Immature natural killer cell (primary cell): ENCODE measurements around the gene BNC2. TPM values are rescaled to one million over a fixed set of nuclear protein-coding genes. Genes with fewer than 3 reads are reported as not detected.
"Not testable (repeated sequence)": the region's sequence is repeated elsewhere in the genome, so short reads cannot be mapped to it uniquely, and the experiment has no call there.

Experiments
- DNase-seq, 3 donors: peaks; one replicate each; pipeline ENCODE4 v3.0.0; 2022; ENCODE audit warnings: mixed read lengths in 1 of 3
- H3K27ac Mint-ChIP-seq, 6 donors: one replicate each; pipeline ENCODE4 v1.8.0; 2020; ENCODE audit warnings: mixed read lengths in 6 of 6, mild to moderate bottlenecking in 5 of 6, inconsistent platforms in 4 of 6, moderate library complexity in 3 of 6
- H3K27me3 Mint-ChIP-seq, 3 donors: one replicate each; pipeline ENCODE4 v1.8.0; 2020 to 2021; ENCODE audit warnings: low read depth in 3 of 3, mild to moderate bottlenecking in 3 of 3, mixed read lengths in 3 of 3, moderate library complexity in 3 of 3, inconsistent platforms in 1 of 3
- H3K36me3 Mint-ChIP-seq, 3 donors: one replicate each; pipeline ENCODE4 v1.8.0; 2020; ENCODE audit warnings: mixed read lengths in 3 of 3, inconsistent platforms in 2 of 3, mild to moderate bottlenecking in 2 of 3
- H3K4me1 Mint-ChIP-seq, 2 donors: one replicate each; pipeline ENCODE4 v1.8.0; 2020; ENCODE audit warnings: inconsistent platforms in 2 of 2, mild to moderate bottlenecking in 2 of 2, mixed read lengths in 2 of 2, moderate library complexity in 1 of 2
- H3K4me3 Mint-ChIP-seq, 5 donors: one replicate each; pipeline ENCODE4 v1.8.0; 2020; ENCODE audit warnings: mild to moderate bottlenecking in 5 of 5, mixed read lengths in 5 of 5, inconsistent platforms in 3 of 5, moderate library complexity in 3 of 5
- H3K9me3 Mint-ChIP-seq, 6 donors: one replicate each; pipeline ENCODE4 v1.8.0; 2020; ENCODE audit warnings: mild to moderate bottlenecking in 6 of 6, mixed read lengths in 6 of 6, inconsistent platforms in 4 of 6, moderate library complexity in 3 of 6
- polyA plus RNA-seq, 3 donors: library from polyadenylated mRNA; unstranded; fragments of 300-500 nt; fragmentation: Illumina TruSeq; gene quantifications; one replicate each; pipeline ENCODE4 v1.2.3, GENCODE V29; 2021

BNC2 gene
- polyA plus RNA-seq, 3 donors from 2014 or later, result 6.5 to 11.0 (median 7.7) TPM

- Mint-ChIP-seq H3K4me3 (peak overlapping the region; percentile 26 to 55 (median 31)), H3K27me3 (peaks cover 9 to 11% (median 10%) of the 10 kb centered on the region in 3 donors), H3K36me3 (peaks cover 0 to 5% (median 0%) of the 10 kb centered on the region in 3 donors), H3K27ac (peak overlapping the region in 3 of 6 donors; percentile 64 to 90 (median 81)), H3K9me3 (peaks cover 0 to 2% (median 0%) of the 10 kb centered on the region in 6 donors), H3K4me1 (peaks cover 74 to 82% of the 10 kb centered on the region in 2 donors)
- no peak for DNase-seq
These were observed 13.1 kb upstream of the BNC2 start for GRCh38 chr9:16883586-16883985.

- H3K9me3 Mint-ChIP-seq, H3K36me3 Mint-ChIP-seq, H3K27ac Mint-ChIP-seq, H3K4me3 Mint-ChIP-seq, DNase-seq: not testable (repeated sequence)
- Mint-ChIP-seq H3K27me3 (peaks cover 9 to 11% (median 10%) of the 10 kb centered on the region in 3 donors), H3K4me1 (peaks cover 72 to 79% of the 10 kb centered on the region in 2 donors)
These were observed 12.0 kb upstream of the BNC2 start for GRCh38 chr9:16882440-16882839.

- no peaks in the 10 kb centered on the region for H3K36me3 Mint-ChIP-seq
- DNase-seq, result peak; percentile 17 to 33 (median 24)
- peaks cover 0 to 6% (median 2%) of the 10 kb centered on the region in 3 donors for H3K27me3 Mint-ChIP-seq
- H3K27ac Mint-ChIP-seq, result peak overlapping the region in 2 of 6 donors; percentile 20 to 42
- H3K4me1 Mint-ChIP-seq, result peaks cover 45 to 52% of the 10 kb centered on the region in 2 donors
- H3K4me3 Mint-ChIP-seq, result peak overlapping the region in 3 of 5 donors; percentile 19 to 55 (median 51)
- H3K9me3 Mint-ChIP-seq, result peaks cover 0 to 2% (median 0%) of the 10 kb centered on the region in 6 donors
These were observed 8.9 kb upstream of the BNC2 start for GRCh38 chr9:16879416-16879815.

GRCh38 chr9:16877256-16877655 is 6.8 kb upstream of the BNC2 start:
- Mint-ChIP-seq H3K36me3 (no peaks in the 10 kb centered on the region), H3K27me3 (peaks cover 0 to 3% (median 1%) of the 10 kb centered on the region in 3 donors), H3K4me1 (peaks cover 32 to 45% of the 10 kb centered on the region in 2 donors), H3K9me3 (no peaks in the 10 kb centered on the region), H3K27ac (no peak overlapping the region), H3K4me3 (no peak overlapping the region)
- no peak for DNase-seq

- Mint-ChIP-seq H3K36me3 (no peaks in the 10 kb centered on the region), H3K27me3 (peaks cover 7 to 12% (median 7%) of the 10 kb centered on the region in 3 donors), H3K4me3 (no peak overlapping the region), H3K4me1 (peaks cover 26 to 33% of the 10 kb centered on the region in 2 donors), H3K9me3 (no peaks in the 10 kb centered on the region), H3K27ac (no peak overlapping the region)
- no peak for DNase-seq
These were observed 2.8 kb upstream of the BNC2 start for GRCh38 chr9:16873126-16873802.

GRCh38 chr9:16871336-16872151 is 1.1 kb upstream of the BNC2 start:
- Mint-ChIP-seq H3K27ac (peak overlapping the region; percentile 76 to 96 (median 91)), H3K9me3 (no peaks in the 10 kb centered on the region), H3K4me1 (peaks cover 42 to 50% of the 10 kb centered on the region in 2 donors), H3K36me3 (no peaks in the 10 kb centered on the region), H3K27me3 (peaks cover 7 to 12% (median 8%) of the 10 kb centered on the region in 3 donors), H3K4me3 (peak overlapping the region; percentile 92 to 99 (median 98))
- peak; percentile 80 to 81 (median 80) for DNase-seq

- no peaks in the 10 kb centered on the region for H3K9me3 Mint-ChIP-seq
- no peaks in the 10 kb centered on the region for H3K36me3 Mint-ChIP-seq
- DNase-seq, result peak in 2 of 3 donors; percentile 22 to 30
These were observed 431 bp downstream of the BNC2 start for GRCh38 chr9:16869882-16870595.

GRCh38 chr9:16869131-16869881 is 1.2 kb downstream of the BNC2 start:
- Mint-ChIP-seq H3K36me3 (no peaks in the 10 kb centered on the region), H3K27me3 (peaks cover 11 to 12% (median 11%) of the 10 kb centered on the region in 3 donors), H3K9me3 (no peaks in the 10 kb centered on the region), H3K27ac (peak overlapping the region; percentile 45 to 85 (median 78)), H3K4me1 (peaks cover 46 to 54% of the 10 kb centered on the region in 2 donors), H3K4me3 (peak overlapping the region; percentile 88 to 99 (median 98))
- DNase-seq, result peak; percentile 14 to 23 (median 20)

More at GRCh38 chr9:16869882-16870595, 431 bp downstream of the BNC2 start:
- peak overlapping the region; percentile 92 to 99 (median 98) for H3K4me3 Mint-ChIP-seq
- H3K27me3 Mint-ChIP-seq, result peaks cover 7 to 12% (median 11%) of the 10 kb centered on the region in 3 donors
- peaks cover 46 to 54% of the 10 kb centered on the region in 2 donors for H3K4me1 Mint-ChIP-seq
- peak overlapping the region; percentile 45 to 85 (median 78) for H3K27ac Mint-ChIP-seq

GRCh38 chr9:16868701-16869100 is 1.8 kb downstream of the BNC2 start:
- Mint-ChIP-seq H3K27ac (peak overlapping the region in 5 of 6 donors; percentile 38 to 80 (median 62)), H3K36me3 (no peaks in the 10 kb centered on the region), H3K9me3 (no peaks in the 10 kb centered on the region), H3K4me1 (peaks cover 46 to 49% of the 10 kb centered on the region in 2 donors), H3K4me3 (peak overlapping the region; percentile 88 to 99 (median 98)), H3K27me3 (peaks cover 9 to 12% (median 12%) of the 10 kb centered on the region in 3 donors)
- DNase-seq, result no peak

GRCh38 chr9:16867576-16868311 is 2.7 kb downstream of the BNC2 start:
- Mint-ChIP-seq H3K4me3 (peak overlapping the region; percentile 38 to 99 (median 67)), H3K27ac (peak overlapping the region; percentile 49 to 82 (median 70)), H3K27me3 (peaks cover 9 to 12% (median 12%) of the 10 kb centered on the region in 3 donors), H3K36me3 (no peaks in the 10 kb centered on the region), H3K4me1 (peaks cover 45 to 48% of the 10 kb centered on the region in 2 donors), H3K9me3 (no peaks in the 10 kb centered on the region)
- peak; percentile 23 to 51 (median 37) for DNase-seq

GRCh38 chr9:16866587-16866986 is 3.9 kb downstream of the BNC2 start:
- Mint-ChIP-seq H3K4me3 (peak overlapping the region in 3 of 5 donors; percentile 21 to 99 (median 36)), H3K27ac (peak overlapping the region in 2 of 6 donors; percentile 43 to 62), H3K27me3 (peaks cover 7 to 9% (median 9%) of the 10 kb centered on the region in 3 donors), H3K4me1 (peaks cover 37 to 43% of the 10 kb centered on the region in 2 donors), H3K36me3 (no peaks in the 10 kb centered on the region), H3K9me3 (peaks cover 0 to 2% (median 0%) of the 10 kb centered on the region in 6 donors)
- DNase-seq, result no peak
